Mesenchymal stem cell (in vitro differentiated cells and primary cell): ENCODE results near the gene BPIFB6.

Experiments used
- DNase-seq: peaks from one replicate; pipeline ENCODE4 v3.0.0-alpha.2; 2013
- H2AFZ ChIP-seq: one replicate; pipeline ENCODE4 v1.6.1; 2013; ENCODE audit warnings: low read depth, mild to moderate bottlenecking, control low read depth, inconsistent platforms, low read length, moderate library complexity
- H2AK5ac ChIP-seq: 2 replicates; pipeline ENCODE4 v1.6.1; 2013; ENCODE audit warnings: low read length, moderate library complexity, mild to moderate bottlenecking, inconsistent platforms; ENCODE audit not compliant: severe bottlenecking
- H2BK120ac ChIP-seq: one replicate; pipeline ENCODE4 v1.6.1; 2013; ENCODE audit warnings: low read depth, mild to moderate bottlenecking, inconsistent platforms, low read length, moderate library complexity
- H2BK12ac ChIP-seq, 2 experiments: one replicate each; pipeline ENCODE4 v1.6.1; 2013; ENCODE audit warnings: inconsistent platforms in 2 of 2, low read length in 2 of 2, mild to moderate bottlenecking in 2 of 2, moderate library complexity in 2 of 2, control low read depth in 1 of 2
- H2BK15ac ChIP-seq: one replicate; pipeline ENCODE4 v1.6.1; 2013; ENCODE audit warnings: mild to moderate bottlenecking, low read depth, inconsistent platforms; ENCODE audit not compliant: poor library complexity, severe bottlenecking
- H2BK5ac ChIP-seq: 2 replicates; pipeline ENCODE4 v1.6.1; 2013; ENCODE audit warnings: low read depth, mild to moderate bottlenecking, low read length, control low read depth, inconsistent platforms; ENCODE audit not compliant: poor library complexity, severe bottlenecking
- H3K14ac ChIP-seq, 2 experiments: one replicate each; pipeline ENCODE4 v1.6.1; 2013; ENCODE audit warnings: inconsistent platforms in 2 of 2, low read length in 2 of 2, control low read depth in 1 of 2, mild to moderate bottlenecking in 1 of 2, moderate library complexity in 1 of 2
- H3K18ac ChIP-seq, 2 experiments: one replicate each; pipeline ENCODE4 v1.6.1; 2013; ENCODE audit warnings: inconsistent platforms in 2 of 2, low read length in 2 of 2, control low read depth in 1 of 2, low read depth in 1 of 2, mild to moderate bottlenecking in 1 of 2
- H3K23ac ChIP-seq, 2 experiments: one replicate each; pipeline ENCODE4 v1.6.1; 2013; ENCODE audit warnings: inconsistent platforms in 2 of 2, low read length in 2 of 2, mild to moderate bottlenecking in 2 of 2, moderate library complexity in 2 of 2, control low read depth in 1 of 2
- H3K27ac ChIP-seq: 2 replicates; pipeline ENCODE4 v1.5.1; 2013; ENCODE audit warnings: mild to moderate bottlenecking, moderate library complexity, low read length, control low read depth, inconsistent platforms; ENCODE audit not compliant: poor library complexity, severe bottlenecking
- H3K27me3 ChIP-seq, 2 experiments: 2 replicates each; pipeline versions ENCODE4 v1.6.1 to v1.7.0; 2013; ENCODE audit warnings: low read length in 2 of 2, mild to moderate bottlenecking in 2 of 2, moderate library complexity in 2 of 2, control low read depth in 1 of 2, inconsistent platforms in 1 of 2; ENCODE audit not compliant: control insufficient read depth in 1 of 2, insufficient read depth in 1 of 2
- H3K36me3 ChIP-seq, 2 experiments: 2 replicates each; pipeline versions ENCODE4 v1.6.1 to v1.7.0; 2013; ENCODE audit warnings: low read length in 2 of 2, control low read depth in 1 of 2, inconsistent platforms in 1 of 2, low read depth in 1 of 2, mild to moderate bottlenecking in 1 of 2; ENCODE audit not compliant: insufficient read depth in 2 of 2, control insufficient read depth in 1 of 2
- H3K4ac ChIP-seq, 2 experiments: one replicate each; pipeline ENCODE4 v1.6.1; 2013; ENCODE audit warnings: inconsistent platforms in 2 of 2, low read length in 2 of 2, mild to moderate bottlenecking in 2 of 2, moderate library complexity in 2 of 2, control low read depth in 1 of 2, low read depth in 1 of 2
- H3K4me1 ChIP-seq: 2 replicates; pipeline ENCODE4 v1.6.1; 2013; ENCODE audit warnings: low read depth, low read length, control low read depth; ENCODE audit not compliant: control insufficient read depth, insufficient read depth
- H3K4me2 ChIP-seq: 2 replicates; pipeline ENCODE4 v1.6.1; 2013; ENCODE audit warnings: low read length, mild to moderate bottlenecking, inconsistent platforms; ENCODE audit not compliant: poor library complexity, severe bottlenecking
- H3K4me3 ChIP-seq, 2 experiments: 2 replicates each; pipeline versions ENCODE4 v1.5.1 to v1.7.0; 2013; ENCODE audit warnings: low read length in 2 of 2, mild to moderate bottlenecking in 2 of 2, control low read depth in 1 of 2, low read depth in 1 of 2; ENCODE audit not compliant: insufficient read depth in 1 of 2
- H3K79me1 ChIP-seq: replicated peaks from 2 replicates; pipeline ENCODE4 v1.6.1; 2013; ENCODE audit warnings: mild to moderate bottlenecking, control low read depth, low read length, inconsistent platforms; ENCODE audit not compliant: poor library complexity, severe bottlenecking
- H3K9ac ChIP-seq: 2 replicates; pipeline ENCODE4 v1.7.0; 2013; ENCODE audit warnings: mild to moderate bottlenecking, low read length, moderate library complexity
- H3K9me3 ChIP-seq: 2 replicates; pipeline ENCODE4 v1.7.0; 2013; ENCODE audit warnings: mild to moderate bottlenecking, low read length; ENCODE audit not compliant: control insufficient read depth
- H4K8ac ChIP-seq: one replicate; pipeline ENCODE4 v1.6.1; 2013; ENCODE audit warnings: inconsistent platforms, mild to moderate bottlenecking, low read length, moderate library complexity
- H4K91ac ChIP-seq: one replicate; pipeline ENCODE4 v1.6.1; 2013; ENCODE audit warnings: mild to moderate bottlenecking, low read length, inconsistent platforms
- WGBS: methylation state at CpG from one replicate; pipeline ENCODE4 v1.1.7; 2013; ENCODE audit warnings: mixed read lengths; 5-methylcytosine and 5-hydroxymethylcytosine counted together

The BPIFB6 gene

GRCh38 chr20:33005132-33005566 lies 26.3 kb upstream of the BPIFB6 start:
- no peak overlapping the region for H3K23ac ChIP-seq
- no peak overlapping the region for H4K8ac ChIP-seq
- DNase-seq = no peak
- H3K27me3 ChIP-seq = peaks cover 0 to 15% of the 10 kb centered on the region in 2 experiments
- H4K91ac ChIP-seq = no peak overlapping the region
- no peak overlapping the region for H2AK5ac ChIP-seq
- H3K79me1 ChIP-seq = no peaks in the 10 kb centered on the region
- H2BK15ac ChIP-seq = no peak overlapping the region
- no peak overlapping the region for H2BK120ac ChIP-seq
- H3K4me1 ChIP-seq = peaks cover 5% of the 10 kb centered on the region
- H3K4me2 ChIP-seq = no peak overlapping the region
- H3K9me3 ChIP-seq = no peaks in the 10 kb centered on the region
- 42% methylated on average over 3 of the region's 4 CpGs for WGBS
- no peak overlapping the region for H3K14ac ChIP-seq
- H2BK5ac ChIP-seq = no peak overlapping the region
- no peak overlapping the region for H3K4ac ChIP-seq
- no peak overlapping the region for H2BK12ac ChIP-seq
- H3K27ac ChIP-seq = no peak overlapping the region
- H3K9ac ChIP-seq = no peak overlapping the region
- no peaks in the 10 kb centered on the region for H3K36me3 ChIP-seq
- H2AFZ ChIP-seq = no peak overlapping the region
- H3K18ac ChIP-seq = no peak overlapping the region
- no peak overlapping the region for H3K4me3 ChIP-seq

GRCh38 chr20:33005908-33006775 lies 25.3 kb upstream of the BPIFB6 start:
- Histone ChIP-seq H2BK5ac (no peak overlapping the region), H4K8ac (no peak overlapping the region), H3K14ac (no peak overlapping the region), H3K79me1 (no peaks in the 10 kb centered on the region), H3K18ac (no peak overlapping the region), H2BK12ac (no peak overlapping the region), H3K23ac (no peak overlapping the region), H4K91ac (no peak overlapping the region), H3K4me1 (peaks cover 5% of the 10 kb centered on the region), H3K27me3 (peaks cover 4 to 21% of the 10 kb centered on the region in 2 experiments), H3K4ac (no peak overlapping the region), H2AFZ (no peak overlapping the region), H3K27ac (no peak overlapping the region), H3K36me3 (no peaks in the 10 kb centered on the region), H2BK120ac (no peak overlapping the region), H3K4me3 (no peak overlapping the region), H3K9ac (no peak overlapping the region), H2AK5ac (no peak overlapping the region), H3K4me2 (no peak overlapping the region), H2BK15ac (no peak overlapping the region), H3K9me3 (no peaks in the 10 kb centered on the region)
- WGBS = 78% methylated on average over 8 of the region's 8 CpGs
- DNase-seq = no peak

GRCh38 chr20:33006776-33007375 lies 24.6 kb upstream of the BPIFB6 start:
- Histone ChIP-seq H3K36me3 (no peaks in the 10 kb centered on the region), H3K27me3 (peaks cover 5 to 25% of the 10 kb centered on the region in 2 experiments), H3K4me2 (no peak overlapping the region), H2AK5ac (no peak overlapping the region), H2BK5ac (no peak overlapping the region), H3K18ac (no peak overlapping the region), H4K8ac (no peak overlapping the region), H3K4ac (no peak overlapping the region), H2BK120ac (no peak overlapping the region), H4K91ac (no peak overlapping the region), H3K23ac (no peak overlapping the region), H2AFZ (no peak overlapping the region), H2BK15ac (no peak overlapping the region), H3K27ac (no peak overlapping the region), H3K79me1 (no peaks in the 10 kb centered on the region), H3K9me3 (no peaks in the 10 kb centered on the region), H3K4me1 (peaks cover 5% of the 10 kb centered on the region), H3K14ac (no peak overlapping the region), H3K4me3 (no peak overlapping the region), H3K9ac (no peak overlapping the region), H2BK12ac (no peak overlapping the region)
- no peak for DNase-seq
- 81% methylated on average over 8 of the region's 8 CpGs for WGBS
